Lower lobe of right lung (tissue), 2 donors: ENCODE measurements around the gene KIF15. TPM values are rescaled to one million over a fixed set of nuclear protein-coding genes. Genes with fewer than 3 reads are reported as not detected.

Experiments used
- ATAC-seq, 2 donors: fragments of 200-7000 bp; cut with Tn5 transposase; one replicate each; pipeline ENCODE4 v1.9.1; 2020 to 2022; ENCODE audit warnings: mild to moderate bottlenecking in 2 of 2, moderate library complexity in 2 of 2
- DNase-seq: peaks from one replicate; pipeline ENCODE4 v3.0.0-alpha.2; 2020
- H3K27ac ChIP-seq: fragments of 200-600 bp; one replicate; pipeline ENCODE4 v1.8.0; 2022
- H3K27me3 ChIP-seq: fragments of 200-600 bp; one replicate; pipeline ENCODE4 v1.8.0; 2022; ENCODE audit warnings: low read depth
- H3K36me3 ChIP-seq: fragments of 200-600 bp; one replicate; pipeline ENCODE4 v1.8.0; 2022; ENCODE audit warnings: mild to moderate bottlenecking
- H3K4me1 ChIP-seq: fragments of 200-600 bp; one replicate; pipeline ENCODE4 v1.8.0; 2022
- H3K4me3 ChIP-seq: fragments of 200-600 bp; one replicate; pipeline ENCODE4 v1.8.0; 2022; ENCODE audit warnings: mild to moderate bottlenecking
- H3K9me3 ChIP-seq: fragments of 200-600 bp; one replicate; pipeline ENCODE4 v1.8.0; 2022
- CTCF ChIP-seq: fragments of 200-600 bp; IDR thresholded peaks from one replicate; pipeline ENCODE4 v1.8.0; 2022; ENCODE audit warnings: antibody characterized with exemption, mild to moderate bottlenecking
- intact Hi-C: fragments of 100-400 bp; cut with DNase I; formaldehyde crosslinking; loops from one replicate; pipeline ENCODE4 v1.11.0; 2022
- total RNA-seq: library from RNA; stranded (reverse); fragmentation: NEBNext Ultra II Directional; extraction: Animal tissue kit (Norgen Biotek cat#: 25700); gene quantifications from one replicate; pipeline ENCODE4 v1.2.1, GENCODE V29; 2021
- donor health status: DM: no; HTN: yes; CAD: no; lungs with severe emphysema.

The KIF15 gene
- total RNA-seq, 1 donor from 2014 or later: 1.3 TPM

- peaks cover 8% of the 10 kb centered on the region for H3K4me1 ChIP-seq
- TF ChIP-seq CTCF: peak; percentile 6
- peak within 1 kb of the TSS; percentile 69 for H3K4me3 ChIP-seq
- intact Hi-C loops: no loop called here
- ATAC-seq (peak; percentile 99 to 100), DNase-seq (peak; percentile 97)
- H3K27me3 ChIP-seq: no peaks in the 10 kb centered on the region
- H3K27ac ChIP-seq: peak within 1 kb of the TSS; percentile 67
- H3K9me3 ChIP-seq: peaks cover 76% of the 10 kb centered on the region
- peaks cover 18% of the 10 kb centered on the region for H3K36me3 ChIP-seq
These were observed 32.1 kb upstream of the KIF15 start, which contains the start of gene ZNF501 for GRCh38 chr3:44729384-44729910. Gene ZNF501 (plus strand): TSS chr3:44729635. CDS start chr3:44734422, 4,787 bp downstream.

GRCh38 chr3:44734646-44735168 is 26.9 kb upstream of the KIF15 start:
- H3K4me3 ChIP-seq: no peak overlapping the region
- TF ChIP-seq CTCF: no peak
- no peaks in the 10 kb centered on the region for H3K27me3 ChIP-seq
- ATAC-seq (no peak), DNase-seq (no peak)
- H3K27ac ChIP-seq: no peak overlapping the region
- intact Hi-C loops: no loop called here
- H3K9me3 ChIP-seq: peaks cover 94% of the 10 kb centered on the region
- H3K36me3 ChIP-seq: peaks cover 18% of the 10 kb centered on the region
- peaks cover 8% of the 10 kb centered on the region for H3K4me1 ChIP-seq

- Histone ChIP-seq H3K27me3 (no peaks in the 10 kb centered on the region), H3K4me1 (peaks cover 18% of the 10 kb centered on the region), H3K4me3 (peak overlapping the region; percentile 87), H3K9me3 (peaks cover 3% of the 10 kb centered on the region), H3K27ac (peak overlapping the region; percentile 82), H3K36me3 (no peaks in the 10 kb centered on the region)
- TF ChIP-seq CTCF: no peak
- intact Hi-C loops: no loop called here
- DNase-seq (no peak), ATAC-seq (peak in 1 of 2 donors; percentile 3)
These were observed 532 bp upstream of the KIF15 start for GRCh38 chr3:44761101-44761423.

- no peak for ATAC-seq
- peaks cover 2% of the 10 kb centered on the region for H3K9me3 ChIP-seq
- H3K27me3 ChIP-seq: no peaks in the 10 kb centered on the region
- no peak for TF ChIP-seq CTCF
- peaks cover 18% of the 10 kb centered on the region for H3K4me1 ChIP-seq
- H3K27ac ChIP-seq: no peak overlapping the region
- peak overlapping the region; percentile 87 for H3K4me3 ChIP-seq
- H3K36me3 ChIP-seq: no peaks in the 10 kb centered on the region
- no peak for DNase-seq
- intact Hi-C loops: no loop called here
These were observed 630 bp downstream of the KIF15 start for GRCh38 chr3:44762170-44762677.

GRCh38 chr3:44762690-44763089 is 1.1 kb downstream of the KIF15 start:
- no peaks in the 10 kb centered on the region for H3K36me3 ChIP-seq
- DNase-seq (no peak), ATAC-seq (no peak)
- H3K4me1 ChIP-seq: peaks cover 18% of the 10 kb centered on the region
- H3K27ac ChIP-seq: no peak overlapping the region
- no peaks in the 10 kb centered on the region for H3K27me3 ChIP-seq
- TF ChIP-seq CTCF: no peak
- intact Hi-C loops: no loop called here
- no peaks in the 10 kb centered on the region for H3K9me3 ChIP-seq
- H3K4me3 ChIP-seq: no peak overlapping the region
